Activated CD8-positive, alpha-beta memory T cell treated with anti-CD3 and anti-CD28 coated beads, Interleukin-2, amount 50 U/mL, for 4 hours (primary cell): ENCODE measurements around the gene STAMBPL1.
A peak's percentile ranks its signal among the peaks of the same experiment; 100 is the strongest.
"Not testable (repeated sequence)": the region's sequence is repeated elsewhere in the genome, so short reads cannot be mapped to it uniquely, and the experiment has no call there.

ENCODE experiments used
- DNase-seq: peaks from one replicate; pipeline ENCODE4 v3.0.0-alpha.2; 2020

Gene STAMBPL1

GRCh38 chr10:88858491-88858890 is 21.6 kb upstream of the STAMBPL1 start:
- DNase-seq: no peak

GRCh38 chr10:88861036-88861435 is 19.0 kb upstream of the STAMBPL1 start:
- no peak for DNase-seq

- no peak for DNase-seq
Measured at GRCh38 chr10:88865281-88865876, 14.7 kb upstream of the STAMBPL1 start.

GRCh38 chr10:88866454-88866853 is 13.6 kb upstream of the STAMBPL1 start:
- no peak for DNase-seq

DNA sequence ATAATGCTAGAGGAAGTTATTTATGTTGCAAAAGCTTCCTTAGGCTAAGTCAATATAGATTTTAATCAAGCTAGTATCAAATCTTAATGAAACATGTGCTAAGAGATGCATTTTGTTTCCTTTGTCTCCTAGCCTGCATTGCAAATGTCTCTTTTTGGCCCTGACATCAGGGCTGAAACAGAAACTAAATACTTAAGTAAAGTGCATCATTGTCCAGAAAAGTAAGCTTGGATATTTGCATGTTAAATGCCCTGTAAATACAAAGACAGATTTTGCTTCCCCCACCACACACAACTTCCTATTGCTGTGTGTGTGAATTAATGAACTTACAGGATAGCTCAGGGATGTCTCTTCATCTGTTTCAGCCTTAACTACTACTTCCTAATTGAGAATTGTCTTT is 10.0 kb upstream of the STAMBPL1 start:
- DNase-seq: no peak

- no peak for DNase-seq
Measured at GRCh38 chr10:88873757-88874156, 6.3 kb upstream of the STAMBPL1 start.

GRCh38 chr10:88874281-88874680 is 5.8 kb upstream of the STAMBPL1 start:
- DNase-seq: no peak

DNA sequence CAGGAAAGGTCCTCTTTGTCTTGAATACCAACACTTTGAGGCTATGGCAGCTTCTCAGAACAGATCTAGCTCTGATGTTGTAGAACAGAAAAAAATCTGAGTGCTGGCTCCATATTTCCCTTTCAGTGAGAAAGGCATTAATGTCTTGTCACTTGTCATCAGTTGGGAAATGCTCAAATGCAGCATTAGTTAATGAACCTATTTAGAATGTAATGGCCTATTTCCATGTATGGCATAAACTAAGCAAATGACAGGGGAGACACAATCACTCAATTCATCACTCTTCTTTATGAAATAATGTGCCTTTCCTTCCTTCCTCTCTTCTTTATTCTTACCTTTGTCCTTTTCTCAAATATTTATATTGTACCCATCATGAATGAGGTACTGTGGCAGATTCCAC is 5.0 kb upstream of the STAMBPL1 start:
- no peak for DNase-seq

DNA sequence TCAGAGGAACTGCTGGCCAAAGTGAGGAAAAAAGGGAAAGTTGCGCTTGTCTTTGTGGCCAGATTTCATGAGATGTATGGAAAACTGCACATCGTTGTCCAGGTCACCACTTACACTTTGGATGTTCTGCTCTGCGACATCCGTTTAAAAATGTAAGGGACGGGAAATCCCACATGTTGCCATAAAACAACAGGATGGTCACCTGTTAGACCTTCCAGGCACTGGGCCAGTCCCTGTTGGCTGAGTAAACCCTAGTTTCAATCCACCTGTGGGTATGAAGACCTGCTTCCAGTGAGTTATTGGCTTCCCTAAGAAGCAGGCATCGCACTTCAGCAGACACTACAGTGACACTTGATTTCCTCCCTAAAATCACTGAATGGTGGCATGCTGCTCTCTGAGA is 2.7 kb upstream of the STAMBPL1 start:
- no peak for DNase-seq

DNA sequence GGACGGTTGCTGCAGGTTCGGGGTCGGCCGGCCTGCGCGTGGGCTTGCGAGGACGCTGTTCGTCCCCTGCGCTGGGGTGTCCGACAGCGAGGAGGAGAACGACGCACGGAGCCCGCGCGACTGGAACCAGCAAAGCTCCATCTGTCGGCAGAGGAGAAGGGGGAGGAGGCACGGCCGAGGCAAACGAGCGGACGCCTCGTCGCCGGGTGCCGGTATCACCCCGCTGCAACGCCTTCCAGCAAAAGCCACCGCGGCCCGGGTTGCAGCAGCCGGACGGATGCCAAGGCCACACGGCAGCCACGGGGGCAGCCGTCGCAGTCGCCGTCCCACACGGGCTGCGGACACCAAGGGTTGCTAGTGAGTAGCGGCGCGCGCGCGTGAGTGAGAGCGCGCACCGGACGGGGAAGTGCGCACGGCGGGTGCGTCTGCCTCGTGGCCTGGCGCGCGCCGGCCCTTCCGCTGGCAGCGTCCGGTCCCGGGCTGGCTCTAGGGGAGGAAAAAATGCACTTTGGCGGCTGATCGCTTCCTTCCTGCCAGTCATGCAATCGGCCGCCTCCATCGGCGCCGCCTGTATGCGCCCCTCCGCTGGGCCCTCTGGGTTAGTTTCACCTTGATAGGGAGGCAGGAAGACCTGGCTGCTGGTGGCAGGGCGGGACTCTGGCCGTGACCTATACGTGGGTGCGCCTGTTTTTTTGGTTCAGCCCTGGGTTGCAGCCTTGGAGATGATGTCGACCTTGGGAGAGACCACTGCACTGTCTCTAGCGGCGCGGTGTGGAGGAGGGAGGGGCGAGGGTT is 434 bp downstream of the STAMBPL1 start:
- DNase-seq: peak; percentile 63

DNA sequence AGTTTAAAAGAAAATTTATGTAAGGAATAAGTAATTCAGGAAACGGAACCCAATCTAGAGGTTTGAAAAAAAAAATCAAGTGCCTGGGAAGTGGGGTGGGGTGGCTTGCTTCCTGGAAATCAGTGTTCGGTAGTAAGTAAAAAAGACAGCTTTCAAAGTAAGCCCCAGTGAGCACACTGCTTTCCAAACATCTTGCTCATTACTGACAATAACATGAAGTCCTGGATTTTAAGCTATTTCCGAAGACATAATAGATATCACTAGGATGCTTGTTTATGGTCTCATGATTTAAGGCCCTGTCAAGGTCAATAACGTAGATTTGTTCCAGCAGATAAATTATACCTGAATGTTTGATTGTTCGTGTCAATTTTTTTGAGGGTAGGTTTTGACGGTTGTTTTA is 1.3 kb downstream of the STAMBPL1 start:
- no peak for DNase-seq

DNA sequence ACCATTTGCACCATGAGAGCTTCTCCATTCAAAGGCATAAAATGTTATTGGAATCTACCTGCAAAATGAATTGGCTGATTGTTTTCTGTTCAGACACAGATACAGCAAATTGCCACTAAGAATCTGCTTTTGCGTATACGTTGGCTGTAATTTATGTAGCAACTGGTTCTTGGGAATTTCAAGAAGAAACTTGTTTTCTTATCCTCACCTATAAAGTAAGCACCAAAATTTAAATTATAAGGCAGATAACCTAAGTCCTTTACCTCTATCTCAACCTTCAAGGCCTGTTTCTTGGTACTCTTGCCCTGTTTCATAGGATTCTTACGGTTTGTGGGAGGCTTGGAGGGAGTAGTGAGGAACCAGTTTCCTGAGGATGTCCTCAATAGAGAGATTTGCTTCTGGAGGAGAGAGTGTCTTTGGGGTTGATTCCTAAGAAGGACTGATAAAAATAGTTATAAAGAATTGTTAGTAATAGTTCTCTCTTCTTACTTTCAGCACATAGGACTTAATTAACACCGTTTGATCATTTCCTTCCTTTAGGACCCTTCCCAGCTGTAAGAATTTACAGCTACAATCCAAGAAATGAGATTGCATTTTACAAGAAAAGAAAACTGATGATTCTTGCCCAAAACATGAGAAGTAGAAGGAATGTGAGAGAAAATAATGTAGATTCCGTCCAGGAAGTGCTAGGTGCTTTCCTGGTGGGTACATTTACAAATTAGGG is 2.0 kb downstream of the STAMBPL1 start:
- no peak for DNase-seq

DNA sequence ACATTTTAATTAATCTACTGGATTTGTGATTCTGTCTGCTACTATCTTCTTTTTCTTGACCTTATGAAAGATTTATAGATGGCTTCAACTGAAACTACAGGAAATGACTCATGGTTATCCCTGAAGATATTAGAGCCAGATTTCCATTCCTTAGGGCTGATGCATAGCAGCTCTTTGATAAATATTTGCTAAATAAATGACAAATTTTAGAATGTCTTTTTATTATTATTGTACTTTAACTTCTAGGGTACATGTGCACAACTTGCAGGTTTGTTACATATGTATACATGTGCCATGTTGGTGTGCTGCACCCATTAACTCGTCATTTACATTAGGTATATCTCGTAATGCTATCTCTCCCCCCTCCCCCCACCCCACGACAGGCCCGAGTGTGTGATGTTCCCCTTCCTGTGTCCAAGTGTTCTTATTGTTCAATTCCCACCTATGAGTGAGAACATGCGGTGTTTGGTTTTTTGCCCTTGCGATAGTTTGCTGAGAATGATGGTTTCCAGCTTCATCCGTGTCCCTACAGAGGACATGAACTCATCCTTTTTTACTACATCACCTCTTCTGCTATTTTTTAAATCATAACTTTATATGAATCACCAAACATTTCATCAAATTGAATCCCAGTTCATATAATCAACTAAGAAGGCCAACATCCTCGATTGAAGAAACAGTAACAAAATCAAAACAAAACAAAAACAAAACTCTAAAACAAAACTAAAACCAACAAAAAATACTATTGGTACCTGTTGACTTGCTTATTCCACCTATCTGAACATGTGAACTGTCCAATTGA is 2.8 kb downstream of the STAMBPL1 start:
- not testable (repeated sequence) for DNase-seq

- DNase-seq: no peak
Measured at GRCh38 chr10:88883448-88883809, 3.4 kb downstream of the STAMBPL1 start.

DNA sequence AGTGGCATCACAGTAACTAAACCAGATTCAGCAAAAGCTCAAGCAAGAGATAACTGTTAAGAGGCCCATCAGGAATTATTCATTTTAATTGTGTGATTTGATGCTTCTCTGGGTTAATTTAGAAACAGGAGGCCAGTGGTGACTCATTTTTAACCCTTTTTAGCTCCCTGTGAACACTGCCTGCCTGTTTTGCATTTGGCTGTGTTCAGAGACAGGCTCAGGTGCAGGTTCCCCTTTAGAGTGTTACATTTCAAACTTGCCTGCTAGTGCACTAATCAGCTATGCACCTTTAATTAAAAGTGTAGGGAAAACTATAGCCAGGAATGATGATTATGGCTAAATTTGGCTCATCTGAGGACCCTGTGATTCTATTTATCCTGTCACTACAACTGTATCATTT is 6.5 kb downstream of the STAMBPL1 start:
- DNase-seq: no peak

GRCh38 chr10:88888810-88889445 is 8.9 kb downstream of the STAMBPL1 start:
- DNase-seq: no peak

DNA sequence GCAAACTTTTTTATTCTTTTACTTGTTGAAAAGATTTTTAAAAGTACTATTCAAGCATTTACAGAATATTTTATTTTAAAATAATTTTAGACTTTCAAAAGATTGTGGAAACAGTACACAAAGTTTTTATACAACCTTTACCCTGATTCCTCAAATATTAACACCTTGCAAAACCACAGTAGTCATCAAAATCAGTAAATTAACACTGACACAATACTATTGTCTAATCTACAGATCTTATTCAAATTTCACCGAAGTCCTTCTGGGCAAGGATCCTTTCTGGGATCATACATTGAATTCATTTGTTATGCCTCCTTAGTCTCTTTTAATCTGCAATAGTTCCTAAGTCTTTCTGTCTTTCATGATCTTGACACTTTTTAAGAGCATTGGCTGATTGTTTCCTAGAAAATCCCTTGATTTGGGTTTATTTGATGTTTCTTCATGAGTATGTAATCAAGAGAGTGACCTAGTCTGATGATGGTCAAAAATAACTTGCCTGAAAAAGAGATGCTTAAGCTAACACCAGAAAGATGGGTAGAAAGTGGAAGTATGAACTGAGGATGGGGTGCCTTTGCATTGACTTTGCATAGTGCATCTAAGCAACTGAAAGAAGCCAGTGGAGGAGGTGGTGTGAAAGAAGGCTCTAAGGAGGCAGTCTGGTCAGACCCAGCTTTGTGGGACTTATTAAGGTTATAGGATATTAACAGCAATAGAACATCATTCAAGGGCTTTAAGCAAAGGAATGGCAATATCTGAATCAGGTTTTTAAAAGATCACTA is 9.7 kb downstream of the STAMBPL1 start:
- no peak for DNase-seq

GRCh38 chr10:88890681-88891381 is 10.8 kb downstream of the STAMBPL1 start:
- no peak for DNase-seq

- no peak for DNase-seq
Measured at GRCh38 chr10:88892222-88892967, 12.3 kb downstream of the STAMBPL1 start.

GRCh38 chr10:88893611-88894010 is 13.6 kb downstream of the STAMBPL1 start:
- DNase-seq: no peak

DNA sequence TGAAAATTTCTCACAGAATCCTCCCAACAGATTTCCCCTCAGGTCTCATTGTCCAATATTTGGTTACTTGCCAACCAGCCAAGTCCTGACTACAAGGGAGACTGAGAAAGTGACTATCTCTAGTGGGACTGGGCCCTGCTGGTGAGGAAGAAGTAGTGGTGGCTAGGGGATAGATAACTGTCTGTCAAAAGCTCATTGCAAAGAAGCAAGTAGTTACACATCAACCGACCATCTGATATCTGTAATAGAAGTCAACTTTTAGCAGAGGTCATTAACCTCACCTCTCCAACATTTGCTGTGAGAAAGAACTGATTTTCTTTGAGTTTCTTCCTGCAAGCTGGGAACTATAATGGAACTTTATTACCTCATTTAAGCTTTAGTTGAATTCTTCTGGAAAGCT is 15.2 kb downstream of the STAMBPL1 start:
- DNase-seq: no peak
